COLO829 (cell line): ENCODE data around the gene SLC6A18.
A peak's percentile ranks its signal among the peaks of the same experiment; 100 is the strongest.

Experiments used
- DNase-seq: peaks from one replicate; pipeline ENCODE4 v3.0.0; 2012; ENCODE audit warnings: low spot score

Gene SLC6A18

DNA sequence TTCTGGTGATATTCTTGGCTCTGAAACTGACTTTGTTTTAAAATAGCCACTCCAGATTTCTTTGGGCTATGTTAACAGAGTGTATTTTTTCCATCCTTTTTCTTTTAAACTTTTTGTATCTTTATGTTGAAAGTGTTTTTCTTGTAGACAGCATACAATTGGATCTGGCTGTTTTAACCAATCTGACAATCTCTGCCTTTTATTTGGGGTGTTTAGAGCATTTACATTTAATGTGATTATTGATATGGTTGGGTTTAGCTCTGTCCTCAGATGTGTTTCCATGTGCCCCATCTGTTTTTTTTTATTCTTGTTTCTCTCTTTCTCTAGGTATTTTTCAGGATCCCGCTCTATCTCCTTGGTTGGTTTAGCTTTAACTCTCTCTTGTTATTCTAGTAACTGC lies 10.7 kb downstream of the SLC6A18 start:
- DNase-seq = no peak

- DNase-seq = no peak
Observed at GRCh38 chr5:1239505-1240251, 14.5 kb downstream of the SLC6A18 start.

DNA sequence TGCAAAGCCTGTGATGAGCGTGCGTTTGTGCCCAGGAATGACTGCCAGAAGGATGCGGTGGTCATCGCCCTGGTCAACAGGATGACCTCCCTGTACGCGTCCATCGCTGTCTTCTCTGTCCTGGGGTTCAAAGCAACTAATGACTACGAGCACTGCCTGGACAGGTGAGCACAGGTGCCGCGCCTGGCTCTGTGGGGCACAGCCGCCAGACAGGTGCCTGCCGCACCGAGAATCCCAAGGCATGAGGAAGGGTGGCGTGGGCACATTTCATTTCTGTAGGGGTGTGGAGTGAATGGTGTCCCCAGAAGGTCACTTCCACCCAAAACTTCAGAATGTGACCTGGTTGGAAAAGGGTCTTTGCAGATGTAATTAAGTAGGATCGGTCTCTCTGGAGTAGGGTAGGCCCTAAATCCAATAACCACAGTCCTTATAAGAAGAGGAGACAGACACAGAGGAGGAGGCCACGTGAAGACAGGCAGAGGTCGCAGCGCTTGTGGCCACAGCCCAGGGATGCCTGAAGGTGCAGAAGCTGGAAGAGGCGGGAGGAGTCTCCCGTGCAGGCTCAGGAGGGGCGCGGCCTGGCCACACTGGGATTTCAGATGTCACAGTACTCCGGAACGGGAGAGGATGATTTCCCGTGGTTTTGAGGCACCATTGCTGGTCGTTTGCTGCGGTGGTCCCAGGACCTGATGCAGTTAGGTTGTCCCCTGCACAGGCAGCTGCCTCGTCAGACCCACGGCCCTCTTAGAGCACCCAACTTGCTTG lies 15.5 kb downstream of the SLC6A18 start:
- no peak for DNase-seq

GRCh38 chr5:1241509-1242080 lies 16.4 kb downstream of the SLC6A18 start:
- DNase-seq = no peak

DNA sequence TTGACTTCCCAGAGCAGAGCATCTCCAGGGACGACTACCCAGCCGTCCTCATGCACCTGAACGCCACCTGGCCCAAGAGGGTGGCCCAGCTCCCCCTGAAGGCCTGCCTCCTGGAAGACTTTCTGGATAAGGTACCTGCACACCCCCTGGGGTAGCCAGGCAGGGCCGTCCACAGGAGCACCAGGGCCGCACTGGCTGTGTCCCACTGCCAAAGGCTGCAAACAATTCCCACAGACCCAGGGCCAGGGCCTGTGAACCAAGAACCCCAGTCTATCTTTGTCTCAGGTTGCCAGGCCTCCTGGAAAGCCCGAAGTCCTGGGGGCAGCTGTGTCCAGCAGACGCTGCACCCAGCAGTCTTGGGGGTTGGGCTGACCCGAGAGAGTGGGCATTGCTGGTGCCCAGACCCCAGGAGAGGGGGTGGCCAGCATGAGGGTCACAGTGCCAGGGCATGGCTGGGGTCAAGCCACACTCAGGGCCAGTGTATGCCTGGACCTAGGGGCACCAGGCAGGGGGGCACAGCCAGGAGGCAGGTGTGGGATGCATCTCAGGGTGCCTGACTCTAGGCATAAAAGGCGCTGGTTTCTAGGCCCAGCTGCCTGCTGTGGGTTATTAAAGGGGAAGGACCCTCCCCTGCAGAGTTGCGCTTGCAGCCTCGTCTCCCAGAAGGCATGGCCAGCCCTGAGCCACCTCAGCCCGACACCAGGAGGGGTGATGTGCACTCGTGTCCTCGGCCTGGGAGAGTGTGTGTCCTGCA lies 17.7 kb downstream of the SLC6A18 start:
- no peak for DNase-seq

DNA sequence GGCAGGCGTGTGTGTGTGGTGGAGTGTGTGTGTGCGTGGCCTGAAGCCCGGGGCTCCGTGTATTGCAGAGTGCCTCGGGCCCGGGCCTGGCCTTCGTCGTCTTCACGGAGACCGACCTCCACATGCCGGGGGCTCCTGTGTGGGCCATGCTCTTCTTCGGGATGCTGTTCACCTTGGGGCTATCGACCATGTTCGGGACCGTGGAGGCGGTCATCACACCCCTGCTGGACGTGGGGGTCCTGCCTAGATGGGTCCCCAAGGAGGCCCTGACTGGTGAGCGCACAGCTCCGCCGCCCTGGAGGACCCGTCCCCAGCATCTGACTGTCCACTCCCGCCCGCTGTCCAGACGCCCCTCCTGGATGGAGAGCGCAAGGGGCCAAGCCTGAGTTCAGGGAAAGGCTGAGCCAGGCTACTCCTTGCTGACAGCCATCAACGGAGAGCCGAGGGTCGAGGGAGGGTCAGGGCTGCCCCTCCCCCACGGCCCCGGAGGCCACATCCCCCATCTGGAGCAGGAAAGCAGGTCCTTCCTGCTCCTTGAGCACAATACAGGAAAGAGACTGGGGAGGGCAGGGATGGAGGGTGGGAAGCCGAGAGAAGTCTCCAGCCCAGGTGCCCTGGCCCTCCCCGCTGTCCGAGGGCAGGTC lies 18.4 kb downstream of the SLC6A18 start:
- no peak for DNase-seq

DNA sequence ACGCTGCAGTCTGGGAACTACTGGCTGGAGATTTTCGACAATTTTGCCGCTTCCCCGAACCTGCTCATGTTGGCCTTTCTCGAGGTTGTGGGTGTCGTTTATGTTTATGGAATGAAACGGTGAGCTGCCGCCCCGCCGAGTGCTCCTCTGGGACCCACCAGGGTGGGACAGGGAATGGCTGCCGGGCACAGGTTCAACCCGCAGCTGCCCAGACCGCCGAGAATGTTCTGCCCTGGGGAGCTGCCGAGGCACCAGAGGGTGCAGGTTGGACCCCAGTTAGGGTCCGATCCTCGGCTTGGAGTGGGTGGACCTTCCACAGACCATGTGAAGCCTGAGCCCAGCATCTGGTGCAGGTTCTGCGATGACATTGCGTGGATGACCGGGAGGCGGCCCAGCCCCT lies 19.1 kb downstream of the SLC6A18 start:
- no peak for DNase-seq

DNA sequence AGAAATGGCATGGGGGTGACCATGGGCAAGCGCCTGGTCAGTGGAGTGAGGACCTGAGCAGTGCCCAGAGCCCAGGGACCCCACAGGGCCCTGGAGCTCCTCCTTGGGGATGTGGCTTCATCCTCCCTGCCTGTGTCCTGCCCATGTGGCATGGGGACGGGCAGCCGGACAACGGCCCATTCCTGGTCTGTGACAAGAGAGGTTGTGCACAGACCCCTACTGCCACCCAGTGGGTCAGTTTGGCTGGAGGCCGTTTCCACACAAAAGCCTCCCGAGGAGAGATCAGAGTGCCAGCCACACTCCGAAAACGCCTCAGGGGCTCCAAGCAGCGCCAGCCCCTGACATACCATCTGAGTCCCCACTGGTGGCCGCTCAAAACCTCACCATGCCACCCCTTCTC lies 19.8 kb downstream of the SLC6A18 start:
- DNase-seq = peak; percentile 2

DNA sequence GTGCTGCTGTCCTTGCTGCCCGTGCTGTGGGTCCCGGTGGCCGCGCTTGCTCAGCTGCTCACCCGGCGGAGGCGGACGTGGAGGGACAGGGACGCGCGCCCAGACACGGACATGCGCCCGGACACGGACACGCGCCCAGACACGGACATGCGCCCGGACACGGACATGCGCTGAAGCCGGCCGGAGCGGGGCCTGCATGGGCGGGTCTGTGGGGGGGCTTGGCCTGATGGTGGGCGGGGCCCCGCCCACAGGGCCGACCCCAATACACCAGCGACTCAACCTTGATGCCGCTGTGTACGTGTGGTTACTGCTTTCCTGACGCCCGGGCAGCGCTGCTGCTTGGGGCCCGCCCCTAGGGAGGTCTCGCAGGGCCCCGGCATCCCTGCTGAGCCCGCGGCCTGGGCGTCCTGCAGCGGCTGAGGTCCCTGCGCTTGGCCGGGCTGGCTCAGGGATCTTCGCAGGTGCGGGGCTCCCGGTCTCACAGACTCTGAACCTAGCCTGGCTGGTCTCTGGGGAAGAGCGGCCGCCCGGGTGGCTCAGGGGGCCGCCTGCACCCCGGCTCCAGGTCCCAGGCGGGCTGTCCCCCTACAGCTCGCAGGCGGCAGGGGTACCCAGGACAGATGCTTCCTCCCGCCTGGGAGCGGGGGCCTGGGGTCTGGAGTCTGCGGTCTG lies 20.9 kb downstream of the SLC6A18 start:
- DNase-seq = no peak

DNA sequence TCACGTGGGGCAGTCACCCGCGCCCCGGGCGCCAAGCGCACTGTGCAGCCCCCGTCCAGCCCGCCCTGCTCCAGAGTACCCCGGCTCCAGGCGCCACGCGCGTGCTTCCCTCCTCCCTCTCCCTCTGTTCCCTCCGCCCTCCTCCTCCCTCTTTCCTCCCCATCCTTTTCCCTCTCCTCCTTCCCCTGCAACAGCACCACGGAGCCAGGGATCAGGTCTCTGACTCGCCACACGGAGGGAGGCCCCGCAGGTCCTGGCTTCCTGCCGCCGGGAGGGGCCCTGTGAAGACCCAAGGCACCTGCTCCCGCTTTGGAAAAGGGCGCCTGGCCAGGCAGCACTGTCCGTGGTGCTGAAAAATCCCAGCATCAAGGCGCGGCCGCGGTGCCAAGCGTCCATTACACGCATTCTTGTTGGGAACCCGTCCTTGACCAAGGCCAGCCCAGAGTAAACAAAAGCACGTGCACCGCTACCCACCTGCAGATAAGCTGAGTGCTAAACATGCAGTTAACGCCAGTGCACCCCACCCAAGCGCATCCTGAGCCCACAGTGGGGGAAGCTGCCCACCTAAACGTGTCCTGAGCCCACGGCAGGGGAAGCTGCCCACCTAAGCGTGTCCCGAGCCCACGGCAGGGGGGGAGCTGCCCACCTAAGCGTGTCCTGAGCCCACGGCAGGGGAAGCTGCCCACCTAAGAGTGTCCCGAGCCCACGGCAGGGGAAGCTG lies 21.7 kb downstream of the SLC6A18 start:
- DNase-seq = peak; percentile 3

GRCh38 chr5:1247811-1248210 lies 22.6 kb downstream of the SLC6A18 start:
- DNase-seq = no peak

GRCh38 chr5:1249366-1250280 lies 24.4 kb downstream of the SLC6A18 start:
- no peak for DNase-seq

DNA sequence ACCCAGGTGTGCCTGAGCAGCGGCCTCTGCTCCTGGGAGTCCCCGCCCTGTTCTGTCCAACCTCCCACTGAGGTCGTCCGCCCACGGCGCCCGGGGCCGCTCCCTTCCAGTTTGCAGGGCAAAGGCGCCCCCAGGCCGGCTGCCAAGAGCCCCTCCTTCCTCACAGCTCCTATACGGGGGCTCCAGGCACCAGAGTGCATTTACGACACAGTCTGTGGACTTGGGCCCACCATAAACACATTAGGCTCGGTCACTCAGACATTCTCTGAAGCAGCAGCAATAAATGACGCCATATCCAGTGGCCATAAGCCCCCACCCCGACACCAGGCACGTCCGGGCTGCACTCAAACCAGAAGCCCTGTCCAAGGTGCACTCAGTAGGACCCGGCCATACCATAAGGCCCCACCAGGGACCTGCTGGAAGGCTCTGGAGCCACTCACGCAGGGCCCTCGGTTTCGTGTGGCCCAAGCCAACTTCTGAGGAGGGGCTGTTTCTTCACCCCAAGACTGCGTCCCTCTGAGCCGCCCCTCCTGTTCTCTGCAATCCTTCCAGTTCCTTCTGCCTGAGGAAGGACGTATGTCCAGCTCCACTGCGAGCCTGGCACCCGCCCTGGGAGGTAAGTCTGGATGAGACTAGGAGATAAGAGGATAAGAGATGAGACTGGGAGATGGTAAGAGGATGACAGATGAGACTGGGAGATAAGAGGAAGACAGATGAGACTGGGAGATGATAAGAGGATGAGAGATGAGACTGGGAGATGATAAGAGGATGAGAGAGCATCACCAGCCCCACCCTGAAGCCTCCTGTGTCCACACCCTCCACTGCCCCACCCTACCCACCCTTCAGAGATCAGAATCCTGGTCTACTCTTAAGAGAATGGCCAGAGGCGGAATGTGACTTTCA lies 26.7 kb downstream of the SLC6A18 start:
- DNase-seq = no peak

- DNase-seq = no peak
Observed at GRCh38 chr5:1252681-1253080, 27.5 kb downstream of the SLC6A18 start.

DNA sequence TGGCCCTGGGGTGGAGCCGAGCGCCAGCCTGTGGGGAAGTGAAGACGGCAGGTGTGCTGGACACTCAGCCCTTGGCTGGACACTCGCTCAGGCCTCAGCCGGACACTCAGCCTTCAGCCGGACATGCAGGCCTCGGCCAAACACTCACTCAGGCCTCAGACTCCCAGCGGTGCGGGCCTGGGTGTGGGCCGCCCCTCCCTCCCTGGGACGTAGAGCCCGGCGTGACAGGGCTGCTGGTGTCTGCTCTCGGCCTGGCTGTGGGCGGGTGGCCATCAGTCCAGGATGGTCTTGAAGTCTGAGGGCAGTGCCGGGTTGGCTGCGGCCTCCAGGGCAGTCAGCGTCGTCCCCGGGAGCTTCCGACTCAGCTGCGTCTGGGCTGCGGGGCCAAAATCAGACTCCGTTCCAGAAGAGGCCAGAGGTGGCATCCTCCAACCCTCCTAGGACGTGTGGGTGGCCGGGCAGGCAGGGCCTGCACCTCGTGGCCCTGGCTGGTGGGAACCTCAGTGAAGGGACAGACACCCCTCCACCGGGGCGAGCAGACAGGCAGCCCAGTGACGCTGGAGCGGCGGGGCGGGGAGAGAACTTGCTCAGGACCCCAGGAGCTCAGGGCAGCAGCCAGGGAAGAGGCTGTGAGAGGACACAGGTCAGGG lies 28.4 kb downstream of the SLC6A18 start:
- no peak for DNase-seq

GRCh38 chr5:1254196-1254595 lies 29.0 kb downstream of the SLC6A18 start:
- DNase-seq = no peak

DNA sequence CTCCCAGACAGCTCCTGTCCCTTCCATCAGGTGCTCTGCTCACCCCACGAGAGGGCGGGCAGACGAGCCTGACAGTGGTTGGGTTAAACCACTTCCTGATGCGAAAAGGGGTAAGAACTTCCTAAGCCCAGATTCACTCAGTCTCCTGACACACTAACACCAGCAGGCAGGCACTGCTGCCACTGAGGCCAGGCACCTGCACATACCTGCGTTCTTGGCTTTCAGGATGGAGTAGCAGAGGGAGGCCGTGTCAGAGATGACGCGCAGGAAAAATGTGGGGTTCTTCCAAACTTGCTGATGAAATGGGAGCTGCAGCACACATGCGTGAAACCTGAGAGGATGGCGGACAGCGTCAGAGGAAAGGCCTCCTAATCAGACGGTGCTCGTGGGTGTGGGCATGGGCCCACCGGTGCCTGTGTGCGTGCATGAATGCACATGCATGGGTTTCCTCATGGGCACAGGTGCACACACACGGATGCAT lies 29.9 kb downstream of the SLC6A18 start:
- DNase-seq = no peak

DNA sequence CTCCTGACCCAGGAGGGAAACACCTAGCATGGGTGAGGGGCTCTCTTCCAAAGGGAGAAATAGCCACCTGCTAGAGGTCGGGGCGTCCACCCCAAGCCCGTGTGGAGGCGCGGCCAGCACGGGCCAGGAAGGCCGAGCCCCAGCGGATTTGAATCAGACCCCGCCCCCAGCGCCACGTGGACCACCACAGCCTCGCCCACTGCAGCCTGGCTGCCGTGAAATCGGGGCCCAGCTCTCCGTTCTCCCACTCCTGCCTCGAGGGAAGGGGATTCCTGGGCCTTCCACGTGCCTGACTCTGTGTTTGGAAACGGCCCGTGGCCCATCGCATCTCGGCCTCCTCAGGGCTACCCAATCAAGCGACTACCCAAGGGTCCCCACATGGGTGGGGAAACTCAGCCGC lies 31.6 kb downstream of the SLC6A18 start:
- no peak for DNase-seq
